Neutrophil (primary cell): ENCODE measurements around the gene OSTM1.
"Not testable (repeated sequence)": the region's sequence is repeated elsewhere in the genome, so short reads cannot be mapped to it uniquely, and the experiment has no call there.

Experiments used
- H3K27ac ChIP-seq: fragments of 200-600 bp; sonication (generic); 2 replicates; pipeline ENCODE4 v1.5.1; 2016; ENCODE audit warnings: mild to moderate bottlenecking, moderate library complexity
- H3K27me3 ChIP-seq: fragments of 200-600 bp; sonication (generic); 2 replicates; pipeline ENCODE4 v1.6.0; 2016; ENCODE audit warnings: mild to moderate bottlenecking
- H3K36me3 ChIP-seq: fragments of 200-600 bp; sonication (generic); 2 replicates; pipeline ENCODE4 v1.5.1; 2017
- H3K4me1 ChIP-seq, 2 experiments: fragments of 200-600 bp in 1 of 2; sonication (generic) in 1 of 2; 1 replicate in 1 of 2; 2 replicates in 1 of 2; pipeline versions ENCODE4 v1.5.1 to v1.6.1; 2013 to 2016; ENCODE audit warnings: low read depth in 1 of 2, low read length in 1 of 2, mild to moderate bottlenecking in 1 of 2, moderate library complexity in 1 of 2; ENCODE audit not compliant: control insufficient read depth in 1 of 2, insufficient read depth in 1 of 2
- H3K4me3 ChIP-seq, 2 experiments: fragments of 200-600 bp in 1 of 2; sonication (generic) in 1 of 2; 1 replicate in 1 of 2; 2 replicates in 1 of 2; pipeline ENCODE4 v1.5.1; 2013 to 2016; ENCODE audit warnings: low read depth in 1 of 2, low read length in 1 of 2, mild to moderate bottlenecking in 1 of 2, moderate library complexity in 1 of 2
- H3K9me3 ChIP-seq: fragments of 200-600 bp; sonication (generic); 2 replicates; pipeline ENCODE4 v1.5.1; 2016
- CTCF ChIP-seq: fragments of 200-600 bp; sonication (generic); IDR thresholded peaks from 2 replicates; pipeline ENCODE4 v1.5.1; 2016; ENCODE audit warnings: antibody characterized with exemption

Gene OSTM1

GRCh38 chr6:108029226-108029921 is 45.2 kb downstream of the OSTM1 start:
- H3K9me3 ChIP-seq = no peaks in the 10 kb centered on the region
- no peaks in the 10 kb centered on the region for H3K27me3 ChIP-seq
- no peak overlapping the region for H3K27ac ChIP-seq
- no peak overlapping the region for H3K4me3 ChIP-seq
- peaks cover 6% of the 10 kb centered on the region in 2 experiments for H3K4me1 ChIP-seq
- no peak for TF ChIP-seq CTCF
- peaks cover 28% of the 10 kb centered on the region for H3K36me3 ChIP-seq

- peaks cover 9 to 11% of the 10 kb centered on the region in 2 experiments for H3K4me1 ChIP-seq
- peaks cover 17% of the 10 kb centered on the region for H3K36me3 ChIP-seq
- no peak overlapping the region for H3K4me3 ChIP-seq
- no peaks in the 10 kb centered on the region for H3K27me3 ChIP-seq
- no peak for TF ChIP-seq CTCF
- no peak overlapping the region for H3K27ac ChIP-seq
- H3K9me3 ChIP-seq = no peaks in the 10 kb centered on the region
Measured at GRCh38 chr6:108027594-108027993, 46.9 kb downstream of the OSTM1 start.

- Histone ChIP-seq H3K36me3 (peaks cover 12% of the 10 kb centered on the region), H3K4me1 (peaks cover 15 to 16% of the 10 kb centered on the region in 2 experiments), H3K27me3 (no peaks in the 10 kb centered on the region), H3K4me3 (no peak overlapping the region), H3K27ac (no peak overlapping the region), H3K9me3 (no peaks in the 10 kb centered on the region)
- TF ChIP-seq CTCF = no peak
Measured at GRCh38 chr6:108027056-108027455, 47.5 kb downstream of the OSTM1 start.

GRCh38 chr6:108024427-108025073 is 50.0 kb downstream of the OSTM1 start:
- TF ChIP-seq CTCF = no peak
- H3K9me3 ChIP-seq = no peaks in the 10 kb centered on the region
- no peak overlapping the region for H3K4me3 ChIP-seq
- peaks cover 27 to 30% of the 10 kb centered on the region in 2 experiments for H3K4me1 ChIP-seq
- H3K36me3 ChIP-seq = no peaks in the 10 kb centered on the region
- H3K27me3 ChIP-seq = no peaks in the 10 kb centered on the region
- no peak overlapping the region for H3K27ac ChIP-seq

- Histone ChIP-seq H3K9me3 (peaks cover 7% of the 10 kb centered on the region), H3K27ac (peak overlapping the region; percentile 9), H3K4me3 (no peak overlapping the region), H3K4me1 (peaks cover 21 to 24% of the 10 kb centered on the region in 2 experiments), H3K27me3 (no peaks in the 10 kb centered on the region), H3K36me3 (no peaks in the 10 kb centered on the region)
- TF ChIP-seq CTCF = no peak
Measured at GRCh38 chr6:108020472-108021116, 53.9 kb downstream of the OSTM1 start.

GRCh38 chr6:108016283-108016682 is 58.3 kb downstream of the OSTM1 start:
- not testable (repeated sequence) for H3K36me3 ChIP-seq, H3K4me3 ChIP-seq, H3K27ac ChIP-seq, H3K27me3 ChIP-seq, H3K4me1 ChIP-seq, H3K9me3 ChIP-seq
